ENCODE results near the gene C17orf107.
"Not testable (repeated sequence)": the region's sequence is repeated elsewhere in the genome, so short reads cannot be mapped to it uniquely, and the experiment has no call there.

C17orf107 gene

DNA sequence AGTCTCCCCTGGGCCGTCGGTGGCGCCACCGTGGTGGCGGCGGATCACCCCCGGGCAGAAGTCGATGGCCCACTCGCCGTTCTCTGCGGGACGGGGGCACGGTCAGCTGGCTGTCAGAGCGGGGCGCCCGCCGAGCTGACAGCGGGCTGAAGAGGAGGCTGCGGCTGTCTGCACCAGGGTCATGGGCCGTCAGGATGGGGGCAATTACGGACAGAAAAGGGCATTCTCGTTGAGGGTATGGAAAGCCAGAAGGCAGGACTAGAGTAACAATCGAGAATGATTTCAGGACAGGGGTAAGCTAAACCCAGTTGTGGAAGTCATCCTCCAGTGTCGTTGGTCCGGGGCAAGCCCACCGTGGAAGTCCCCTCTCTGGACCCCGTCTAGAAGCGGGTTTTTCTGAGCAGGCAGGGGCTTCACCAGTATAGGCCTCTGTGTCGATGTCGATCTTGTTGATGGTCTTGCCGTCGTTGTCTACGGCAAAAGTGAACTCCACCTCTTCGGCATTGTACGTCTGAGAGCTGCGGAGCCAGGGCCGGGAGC lies 1.8 kb downstream of the C17orf107 start:
- no peak for DNase-seq

DNA sequence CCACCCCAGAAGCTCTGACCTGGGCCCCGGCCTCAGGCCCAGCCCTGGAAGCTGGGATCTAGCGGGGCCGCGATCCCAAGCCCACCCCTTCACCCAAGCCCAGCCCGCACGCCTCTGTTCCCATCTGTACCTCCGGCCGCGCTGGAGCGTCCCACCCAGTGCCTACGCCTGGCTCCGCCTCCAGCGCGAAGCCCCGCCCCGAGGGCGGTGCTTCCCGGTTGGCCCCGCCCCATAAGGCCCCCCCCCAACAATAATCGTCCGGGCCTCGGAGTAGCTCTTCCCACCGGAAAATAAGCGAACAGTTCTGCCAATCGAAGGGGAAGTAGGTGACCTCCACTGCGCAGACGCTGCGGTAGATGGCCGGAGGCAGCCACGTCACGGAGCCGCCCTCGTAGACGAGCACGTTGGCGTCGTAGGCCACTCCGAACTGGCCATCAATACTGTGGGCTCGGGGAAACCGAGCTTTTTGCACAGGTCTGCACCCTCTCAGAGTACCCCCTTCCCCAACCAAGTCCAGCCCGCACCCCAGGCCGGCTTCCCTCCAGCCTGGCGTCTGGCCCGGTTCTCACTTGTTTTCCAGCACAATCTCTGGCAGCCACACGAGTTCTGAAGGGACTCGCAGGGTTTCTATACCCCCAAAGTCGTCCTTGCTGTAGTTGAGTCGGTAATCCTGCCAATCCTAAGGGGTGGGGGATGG lies 2.5 kb downstream of the C17orf107 start:
- DNase-seq = peak; percentile 86

DNA sequence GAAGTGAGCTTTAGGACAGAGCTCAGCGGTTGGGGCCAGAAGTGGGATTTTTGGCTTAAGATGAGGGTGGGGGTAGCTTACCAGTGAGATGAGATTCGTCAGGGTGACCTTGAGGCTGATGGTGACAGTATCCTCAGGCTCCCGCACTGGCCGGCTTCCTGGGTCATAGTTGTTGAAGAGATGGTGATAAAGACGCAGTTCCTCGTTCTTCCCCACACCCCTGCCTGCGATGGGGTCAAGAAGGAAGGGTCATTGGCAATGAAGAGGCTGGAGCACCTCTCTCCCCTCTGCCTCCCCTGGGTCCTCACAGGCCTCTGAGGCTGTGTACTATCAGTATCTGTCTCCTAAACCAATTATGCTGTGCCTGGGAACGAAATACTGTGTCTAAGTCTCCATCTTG lies 3.2 kb downstream of the C17orf107 start:
- DNase-seq = no peak

DNA sequence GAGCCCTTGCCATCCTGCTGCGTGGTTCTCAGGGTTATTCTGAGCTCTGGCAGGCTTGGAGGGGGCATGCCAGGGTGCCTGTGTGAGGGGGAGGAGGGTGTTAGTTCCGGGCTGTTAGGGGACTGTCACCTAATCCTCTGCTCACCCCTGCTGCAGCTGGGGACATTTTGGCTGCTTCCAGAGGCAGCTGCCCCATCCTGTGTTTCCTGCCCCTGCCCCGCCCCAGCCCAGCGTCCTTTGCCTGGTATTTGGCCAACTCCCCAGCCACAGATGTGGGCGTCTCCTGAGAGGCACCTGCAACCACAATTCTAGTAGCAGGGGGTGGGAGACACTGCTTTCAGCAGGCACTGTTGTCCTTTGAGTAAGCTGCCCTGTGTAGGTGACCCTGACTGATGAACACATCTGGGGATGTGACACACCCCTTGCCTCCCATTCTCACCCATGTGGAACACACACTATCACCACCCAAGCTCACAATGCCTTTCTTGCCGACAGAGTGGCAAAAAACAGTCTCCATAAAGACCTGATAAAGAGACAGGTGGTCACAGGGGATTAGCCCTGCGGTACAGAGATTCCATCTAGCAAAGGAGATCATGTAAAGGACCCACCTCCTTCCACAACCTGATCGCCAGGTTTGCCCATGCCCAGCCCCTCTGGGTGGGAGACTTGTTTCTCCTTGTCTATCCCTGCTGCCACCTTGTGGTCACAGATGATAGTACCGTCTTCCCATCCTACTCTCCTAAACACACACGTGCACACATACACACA lies 3.9 kb downstream of the C17orf107 start, which contains the start of gene CHRNE:
TSS of gene CHRNE (minus strand) at position 48 of the 768 bp plus-strand sequence. CDS start at position 13, 35 bp downstream.
- peak; percentile 80 for DNase-seq

DNA sequence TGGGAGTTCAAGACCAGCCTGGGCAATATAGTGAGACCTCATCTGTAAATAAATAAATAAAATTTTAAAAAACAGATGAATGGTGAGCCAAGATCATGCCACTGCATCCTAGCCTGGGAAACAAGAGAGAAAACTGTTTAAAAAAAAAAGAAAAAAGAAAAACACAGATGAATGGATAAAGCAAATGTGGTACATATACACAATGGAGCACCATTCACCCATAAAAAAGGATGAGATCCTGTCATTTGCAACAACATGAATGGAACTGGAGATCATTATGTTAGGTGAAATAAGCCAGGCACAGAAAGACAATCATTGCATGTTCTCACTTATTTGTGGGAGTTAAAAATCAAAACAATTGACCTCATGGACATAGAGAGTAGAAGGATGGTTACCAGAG lies 7.3 kb downstream of the C17orf107 start:
- not testable (repeated sequence) for DNase-seq

DNA sequence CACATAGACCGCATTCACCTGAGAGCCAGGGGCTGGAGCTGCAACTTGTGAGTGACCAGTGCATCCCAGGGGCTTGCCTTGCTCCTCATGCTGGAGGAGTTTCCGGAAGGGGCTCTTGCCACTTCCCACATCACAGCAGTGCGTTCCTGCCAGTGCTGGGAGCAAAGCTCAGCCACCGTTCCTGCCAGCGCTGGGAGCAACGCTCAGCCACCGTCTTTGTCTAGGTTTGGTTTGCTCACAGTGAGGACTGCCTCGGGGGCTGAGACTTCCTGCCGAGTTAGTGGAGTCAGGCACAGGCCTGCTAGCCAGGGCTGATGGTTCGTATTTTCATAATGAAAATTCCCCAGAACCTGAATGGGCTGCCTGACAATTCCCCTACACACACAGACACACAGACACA lies 9.0 kb downstream of the C17orf107 start:
- no peak for DNase-seq

DNA sequence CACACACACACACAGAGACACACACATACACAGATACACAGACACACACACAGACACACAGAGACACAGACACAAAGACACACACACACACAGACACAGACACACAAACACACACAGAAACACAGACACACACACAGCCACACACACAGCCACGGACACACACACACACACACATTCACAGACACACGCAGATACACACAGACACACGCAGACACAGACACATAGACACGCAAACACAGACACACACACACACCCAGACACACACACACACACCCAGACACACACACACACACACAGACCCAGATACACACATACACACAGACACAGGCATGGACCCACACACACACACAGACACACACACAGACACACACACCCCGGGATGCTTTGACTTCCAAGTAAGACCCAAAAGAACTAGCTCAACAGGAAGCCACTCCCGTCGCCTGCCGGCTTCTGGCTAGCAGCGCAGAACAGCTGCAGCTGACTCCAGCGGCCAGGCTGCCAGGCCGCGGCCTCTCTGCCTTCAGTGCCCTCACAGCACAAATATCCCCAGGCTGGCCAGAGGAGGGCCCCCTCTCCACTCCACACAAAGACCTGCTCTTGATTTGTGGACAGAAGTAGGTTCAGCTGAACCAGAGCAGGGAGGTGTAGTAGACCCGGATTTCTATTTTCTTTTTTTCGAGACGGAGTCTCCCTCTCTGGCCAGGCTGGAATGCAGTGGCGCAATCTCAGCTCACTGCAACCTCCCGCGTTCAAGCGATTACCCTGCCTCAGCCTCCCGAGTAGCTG lies 9.6 kb downstream of the C17orf107 start:
- peak; percentile 92 for DNase-seq

DNA sequence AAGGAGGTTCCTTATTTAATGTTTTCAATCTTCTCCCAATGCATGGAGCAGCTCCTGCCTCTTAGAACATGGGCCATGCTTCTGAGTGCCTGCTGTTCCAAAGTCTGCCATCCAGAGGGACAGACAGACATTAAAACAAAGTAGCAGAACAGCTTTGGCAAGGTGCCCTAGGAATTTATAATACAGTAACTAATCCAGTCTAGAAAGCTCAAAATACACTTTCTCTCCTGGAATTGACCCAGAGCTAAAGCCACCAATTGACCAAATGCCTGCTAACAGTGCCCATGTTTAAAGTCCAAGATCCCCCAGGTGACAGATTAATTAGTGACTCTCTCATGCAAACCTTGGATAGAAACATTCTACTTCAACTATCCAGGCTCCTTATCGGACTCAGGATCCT lies 14.7 kb downstream of the C17orf107 start:
- DNase-seq = no peak

DNA sequence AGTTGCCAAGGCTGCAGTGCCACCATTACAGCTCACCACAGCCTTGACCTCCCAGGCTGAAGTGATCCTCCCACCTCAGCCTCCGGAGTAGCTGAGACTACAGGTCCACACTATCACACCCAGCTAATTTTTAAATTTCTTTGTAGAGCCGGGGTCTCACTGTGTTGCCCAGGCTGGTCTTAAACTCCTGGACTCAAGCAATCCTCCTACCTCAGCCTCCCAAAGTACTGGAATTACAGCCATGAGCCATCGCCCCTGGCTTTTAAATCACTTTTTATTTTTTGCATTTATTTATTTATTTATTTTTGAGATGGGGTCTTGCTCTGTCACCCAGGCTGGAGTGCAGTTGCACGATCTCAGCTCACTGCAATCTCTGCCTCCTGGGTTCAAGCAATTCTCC lies 15.2 kb downstream of the C17orf107 start:
- DNase-seq = not testable (repeated sequence)

DNA sequence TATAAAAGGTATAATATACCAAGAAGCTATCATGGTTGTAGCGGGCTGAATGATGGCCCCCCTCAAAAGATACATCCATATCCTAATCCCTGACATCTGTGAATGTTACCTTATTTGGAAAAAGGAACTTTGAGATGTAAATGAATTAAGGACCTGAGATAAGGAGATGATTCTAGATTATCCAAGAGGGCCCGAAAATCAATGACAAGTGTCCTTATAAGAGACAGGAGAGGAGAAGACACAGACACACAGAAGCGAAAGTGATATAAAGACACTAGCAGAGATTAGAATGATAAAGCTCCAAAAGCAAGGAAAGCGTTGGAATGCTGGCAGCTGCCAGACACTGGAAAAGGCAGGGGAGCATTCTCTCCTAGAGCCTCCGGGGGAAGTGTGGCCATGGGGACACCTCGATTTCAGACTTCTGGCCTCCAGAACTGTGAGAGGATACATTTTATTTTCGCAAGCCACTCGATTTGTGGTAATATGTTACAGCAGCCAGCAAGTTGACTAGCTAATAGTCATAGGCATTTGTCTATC lies 20.2 kb downstream of the C17orf107 start:
- no peak for DNase-seq

DNA sequence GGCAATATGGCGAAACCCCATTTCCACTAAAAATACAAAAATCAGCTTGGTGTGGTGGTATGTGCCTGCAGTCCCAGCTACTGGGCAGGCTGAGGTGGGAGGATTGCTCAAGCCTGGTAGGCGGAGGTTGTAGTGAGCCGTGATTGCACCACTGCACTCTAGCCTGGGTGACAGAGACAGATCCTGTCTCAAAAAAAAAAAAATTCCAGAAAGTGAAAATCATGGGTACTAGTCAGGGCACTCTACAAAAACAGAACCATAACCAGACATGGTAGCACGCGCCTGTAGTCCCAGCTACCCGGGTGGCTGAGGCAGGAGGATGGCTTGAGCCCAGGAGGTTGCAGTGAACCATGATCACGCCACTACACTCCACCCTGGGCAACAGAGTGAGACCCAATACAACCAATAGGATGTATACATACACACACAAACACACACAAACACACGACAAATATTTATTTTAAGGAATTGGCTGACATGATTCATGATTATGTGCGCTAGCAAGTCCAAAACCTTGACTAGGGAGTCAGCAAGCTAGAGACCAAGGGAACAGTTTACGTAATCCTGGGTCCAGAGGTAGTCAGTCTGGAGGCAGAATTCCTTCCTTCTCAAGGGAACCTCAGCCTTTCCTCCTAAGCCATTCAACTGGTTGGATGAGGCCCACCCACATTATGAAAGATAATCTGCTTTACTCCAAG lies 21.2 kb downstream of the C17orf107 start:
- DNase-seq = no peak

DNA sequence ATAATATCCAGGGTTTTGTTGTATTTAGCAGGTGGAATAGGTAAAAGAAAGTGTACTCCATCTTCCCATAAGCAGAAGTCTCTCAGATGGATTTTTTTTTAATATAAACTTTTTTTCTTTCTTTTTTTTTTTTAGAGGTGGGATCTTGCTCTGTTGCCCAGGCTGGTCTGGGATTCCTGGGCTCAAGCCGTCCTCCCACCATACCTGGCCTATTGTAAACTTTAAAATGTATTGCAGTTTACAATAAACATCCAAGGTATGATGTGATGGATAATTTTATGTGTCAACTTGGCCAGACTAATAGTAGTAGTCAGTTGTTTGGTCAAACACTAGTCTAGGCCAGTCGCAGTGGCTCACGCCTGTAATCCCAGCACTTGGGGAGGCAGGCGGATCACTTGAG lies 22.0 kb downstream of the C17orf107 start:
- no peak for DNase-seq

DNA sequence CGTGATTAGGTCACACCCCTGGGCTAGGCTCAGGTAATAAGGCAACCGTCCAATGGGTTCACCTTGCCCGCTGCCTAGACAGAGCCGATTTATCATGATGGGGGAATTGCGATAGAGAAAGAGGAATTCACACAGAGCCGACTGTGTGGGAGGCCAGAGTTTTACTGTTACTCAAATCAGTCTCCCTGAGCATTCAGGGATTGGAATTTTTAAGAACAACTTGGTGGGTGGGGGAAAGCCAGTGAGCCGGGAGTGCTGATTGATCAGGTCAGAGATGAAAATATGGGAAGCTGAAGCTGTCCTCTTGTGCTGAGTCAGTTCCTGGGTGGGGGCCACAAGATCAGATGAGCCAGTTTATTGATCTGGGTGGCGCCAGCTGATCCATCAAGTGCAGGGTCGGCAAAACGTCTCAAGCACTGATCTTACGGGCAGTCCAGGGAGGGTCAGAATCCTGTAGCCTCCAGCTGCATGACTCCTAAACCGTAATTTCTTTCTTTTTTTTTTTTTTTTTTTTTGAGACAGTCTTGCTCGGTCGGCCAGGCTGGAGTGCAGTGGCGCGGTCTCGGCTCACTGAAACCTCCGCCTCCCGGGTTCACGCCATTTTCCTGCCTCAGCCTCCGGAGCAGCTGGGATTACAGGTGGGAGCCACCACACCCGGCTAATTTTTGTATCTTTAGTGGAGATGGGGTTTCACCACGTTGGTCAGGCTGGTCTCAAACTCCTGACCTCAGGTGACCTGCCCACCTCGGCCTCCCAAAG lies 27.4 kb downstream of the C17orf107 start:
- not testable (repeated sequence) for DNase-seq

DNA sequence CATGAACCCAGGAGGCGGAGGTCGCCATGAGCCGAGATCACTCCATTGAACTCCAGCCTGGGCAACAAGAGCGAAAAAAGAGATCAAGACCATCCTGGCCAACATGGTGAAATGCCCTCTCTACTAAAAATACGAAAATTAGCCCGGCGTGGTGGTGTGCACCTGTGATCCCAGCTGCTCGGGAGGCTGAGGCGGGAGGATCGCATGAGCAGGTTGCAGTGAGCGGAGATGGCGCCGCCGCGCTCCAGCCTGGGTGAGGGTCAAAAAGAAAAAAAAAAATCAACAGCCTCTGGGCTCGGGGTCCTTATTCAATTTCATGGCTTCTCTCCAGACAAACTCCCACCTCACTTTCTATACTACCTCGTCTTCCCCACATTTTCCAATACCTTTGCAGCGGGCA lies 29.5 kb downstream of the C17orf107 start:
- no peak for DNase-seq

DNA sequence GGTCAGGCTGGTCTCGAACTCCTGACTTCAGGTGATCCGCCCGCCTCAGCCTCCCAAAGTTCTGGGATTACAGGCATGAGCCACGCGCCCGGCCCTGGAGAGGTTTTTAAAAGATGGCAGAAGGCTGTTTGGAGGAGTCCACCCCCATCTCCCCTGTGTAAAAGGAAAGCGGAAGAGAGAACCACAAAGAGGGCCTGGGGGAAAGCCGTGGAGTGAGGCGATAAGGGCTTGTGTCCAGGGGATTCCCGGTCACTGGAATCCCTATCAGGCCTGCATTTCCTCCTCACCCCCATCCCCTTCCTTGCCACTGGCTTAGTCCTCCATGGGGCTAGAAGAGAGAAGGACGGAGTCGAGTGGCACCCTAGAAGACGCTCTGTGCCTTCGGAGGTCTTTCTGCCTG lies 32.6 kb downstream of the C17orf107 start, which contains the start of gene GP1BA:
TSS of gene GP1BA (plus strand) at position 315 of the 400 bp plus-strand sequence. CDS start 328 bp downstream, outside the sequence.
- no peak for DNase-seq

DNA sequence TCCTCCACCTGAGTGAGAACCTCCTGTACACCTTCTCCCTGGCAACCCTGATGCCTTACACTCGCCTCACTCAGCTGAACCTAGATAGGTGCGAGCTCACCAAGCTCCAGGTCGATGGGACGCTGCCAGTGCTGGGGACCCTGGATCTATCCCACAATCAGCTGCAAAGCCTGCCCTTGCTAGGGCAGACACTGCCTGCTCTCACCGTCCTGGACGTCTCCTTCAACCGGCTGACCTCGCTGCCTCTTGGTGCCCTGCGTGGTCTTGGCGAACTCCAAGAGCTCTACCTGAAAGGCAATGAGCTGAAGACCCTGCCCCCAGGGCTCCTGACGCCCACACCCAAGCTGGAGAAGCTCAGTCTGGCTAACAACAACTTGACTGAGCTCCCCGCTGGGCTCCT lies 33.4 kb downstream of the C17orf107 start:
- DNase-seq = no peak

DNA sequence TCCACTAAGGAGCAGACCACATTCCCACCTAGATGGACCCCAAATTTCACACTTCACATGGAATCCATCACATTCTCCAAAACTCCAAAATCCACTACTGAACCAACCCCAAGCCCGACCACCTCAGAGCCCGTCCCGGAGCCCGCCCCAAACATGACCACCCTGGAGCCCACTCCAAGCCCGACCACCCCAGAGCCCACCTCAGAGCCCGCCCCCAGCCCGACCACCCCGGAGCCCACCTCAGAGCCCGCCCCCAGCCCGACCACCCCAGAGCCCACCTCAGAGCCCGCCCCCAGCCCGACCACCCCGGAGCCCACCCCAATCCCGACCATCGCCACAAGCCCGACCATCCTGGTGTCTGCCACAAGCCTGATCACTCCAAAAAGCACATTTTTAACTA lies 34.3 kb downstream of the C17orf107 start:
- DNase-seq = no peak

DNA sequence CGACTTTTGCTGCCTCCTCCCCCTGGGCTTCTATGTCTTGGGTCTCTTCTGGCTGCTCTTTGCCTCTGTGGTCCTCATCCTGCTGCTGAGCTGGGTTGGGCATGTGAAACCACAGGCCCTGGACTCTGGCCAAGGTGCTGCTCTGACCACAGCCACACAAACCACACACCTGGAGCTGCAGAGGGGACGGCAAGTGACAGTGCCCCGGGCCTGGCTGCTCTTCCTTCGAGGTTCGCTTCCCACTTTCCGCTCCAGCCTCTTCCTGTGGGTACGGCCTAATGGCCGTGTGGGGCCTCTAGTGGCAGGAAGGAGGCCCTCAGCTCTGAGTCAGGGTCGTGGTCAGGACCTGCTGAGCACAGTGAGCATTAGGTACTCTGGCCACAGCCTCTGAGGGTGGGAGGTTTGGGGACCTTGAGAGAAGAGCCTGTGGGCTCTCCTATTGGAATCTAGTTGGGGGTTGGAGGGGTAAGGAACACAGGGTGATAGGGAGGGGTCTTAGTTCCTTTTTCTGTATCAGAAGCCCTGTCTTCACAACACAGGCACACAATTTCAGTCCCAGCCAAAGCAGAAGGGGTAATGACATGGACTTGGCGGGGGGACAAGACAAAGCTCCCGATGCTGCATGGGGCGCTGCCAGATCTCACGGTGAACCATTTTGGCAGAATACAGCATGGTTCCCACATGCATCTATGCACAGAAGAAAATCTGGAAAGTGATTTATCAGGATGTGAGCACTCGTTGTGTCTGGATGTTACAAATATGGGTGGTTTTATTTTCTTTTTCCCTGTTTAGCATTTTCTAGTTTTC lies 35.0 kb downstream of the C17orf107 start:
- no peak for DNase-seq

DNA sequence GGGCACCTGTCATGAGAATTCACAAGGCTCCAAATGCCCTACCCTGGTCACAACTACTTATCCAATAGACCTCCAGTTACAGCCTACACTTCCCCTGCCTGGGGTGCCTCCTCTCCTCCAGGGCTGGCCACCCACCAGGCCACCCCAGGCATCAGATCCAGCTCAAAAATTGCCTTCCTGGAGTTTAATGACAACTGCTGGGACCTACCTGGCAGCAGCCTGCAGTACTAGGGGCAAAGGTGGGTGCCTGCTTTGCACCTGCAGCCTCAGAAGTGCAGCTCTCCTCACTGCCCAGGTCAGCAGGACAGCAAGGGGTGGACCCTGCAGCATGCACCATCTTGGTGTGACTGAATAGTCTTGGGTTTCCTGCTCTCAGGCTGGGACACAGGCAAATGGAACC lies 36.3 kb downstream of the C17orf107 start:
- DNase-seq = no peak

DNA sequence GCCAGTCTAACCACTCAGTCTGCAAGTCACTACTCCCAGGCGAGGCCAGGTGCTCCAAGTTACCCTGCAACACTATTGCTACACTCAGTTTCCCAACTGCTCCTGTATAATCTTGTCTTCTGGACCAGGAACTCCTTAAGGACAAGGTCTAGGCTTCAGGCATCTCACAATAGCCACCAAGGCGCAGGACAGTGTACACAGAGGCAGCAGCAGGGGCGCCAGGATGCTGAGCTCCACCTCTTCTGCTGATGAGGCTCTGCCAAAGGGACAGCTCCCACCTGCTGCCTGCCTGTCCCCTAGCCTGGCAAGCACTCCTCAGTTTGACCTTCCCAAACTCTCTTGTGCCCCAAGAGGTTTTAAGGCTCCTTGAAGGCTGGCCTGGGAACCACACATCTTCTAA lies 37.1 kb downstream of the C17orf107 start:
- DNase-seq = no peak

DNA sequence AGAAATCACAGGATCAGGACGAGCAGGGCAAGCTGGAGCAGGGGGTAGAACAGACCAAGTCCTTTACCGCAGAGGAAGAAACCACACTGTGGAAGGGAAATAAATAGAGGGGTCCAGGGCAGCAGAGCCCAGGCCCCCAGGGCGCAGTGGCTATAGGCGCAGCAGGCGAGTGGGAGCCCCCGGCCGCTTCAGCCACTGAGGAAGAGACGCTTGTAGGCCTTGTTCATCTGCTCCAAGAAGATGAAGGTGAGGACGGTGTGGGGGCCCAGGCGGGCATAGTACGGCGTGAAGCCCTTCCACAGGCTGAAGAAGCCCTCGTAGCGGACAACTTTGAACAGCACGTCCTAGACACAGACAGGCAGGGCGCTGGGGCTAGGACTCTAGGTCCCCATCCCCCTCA lies 38.2 kb downstream of the C17orf107 start:
- DNase-seq = no peak
